Measurements from ENCODE around the gene ZBED4. TPM values are rescaled to one million over a fixed set of nuclear protein-coding genes. Genes with fewer than 3 reads are reported as not detected.

Gene ZBED4
- polyA plus RNA-seq, 1 experiment, result 6.3 TPM

GRCh38 chr22:49920859-49921258 lies 67.2 kb downstream of the ZBED4 start:
- Histone ChIP-seq H3K4me3 (ENCODE audit: low read depth, low read length) (no peak overlapping the region), H3K27me3 (ENCODE audit: control insufficient read depth, insufficient read depth, low read length) (no peaks in the 10 kb centered on the region), H3K9me3 (ENCODE audit: control insufficient read depth, insufficient read depth, low read length) (no peaks in the 10 kb centered on the region; the same call in 1 of the 2 replicates), H3K27ac (ENCODE audit: low read depth, low read length) (no peak overlapping the region)
- no peak for TF ChIP-seq CTCF (IDR thresholded peaks at IDR 0.05; ENCODE audit: low read depth, low read length)
- POLR2A ChIA-PET, result no interaction called here
- CTCF ChIA-PET, result no interaction called here
- no peak for DNase-seq (ENCODE audit: low read depth, low spot score)

GRCh38 chr22:49921508-49922278 lies 68.0 kb downstream of the ZBED4 start:
- ChIA-PET CTCF (no interaction called here), POLR2A (no interaction called here)
- no peak for TF ChIP-seq CTCF (IDR thresholded peaks at IDR 0.05; ENCODE audit: low read depth, low read length)
- Histone ChIP-seq H3K27me3 (ENCODE audit: control insufficient read depth, insufficient read depth, low read length) (no peaks in the 10 kb centered on the region), H3K9me3 (ENCODE audit: control insufficient read depth, insufficient read depth, low read length) (no peaks in the 10 kb centered on the region; the same call in 1 of the 2 replicates), H3K4me3 (ENCODE audit: low read depth, low read length) (no peak overlapping the region), H3K27ac (ENCODE audit: low read depth, low read length) (no peak overlapping the region)
- no peak for DNase-seq (ENCODE audit: low read depth, low spot score)

GRCh38 chr22:49922484-49922883 lies 68.8 kb downstream of the ZBED4 start:
- no peaks in the 10 kb centered on the region; the same call in 1 of the 2 replicates for H3K9me3 ChIP-seq (ENCODE audit: control insufficient read depth, insufficient read depth, low read length)
- no peaks in the 10 kb centered on the region for H3K27me3 ChIP-seq (ENCODE audit: control insufficient read depth, insufficient read depth, low read length)
- no peak overlapping the region for H3K4me3 ChIP-seq (ENCODE audit: low read depth, low read length)
- no peak for TF ChIP-seq CTCF (IDR thresholded peaks at IDR 0.05; ENCODE audit: low read depth, low read length)
- DNase-seq (ENCODE audit: low read depth, low spot score), result no peak
- ChIA-PET CTCF (no interaction called here), POLR2A (no interaction called here)
- H3K27ac ChIP-seq (ENCODE audit: low read depth, low read length), result no peak overlapping the region

GRCh38 chr22:49922926-49923325 lies 69.3 kb downstream of the ZBED4 start:
- no peaks in the 10 kb centered on the region for H3K27me3 ChIP-seq (ENCODE audit: control insufficient read depth, insufficient read depth, low read length)
- H3K9me3 ChIP-seq (ENCODE audit: control insufficient read depth, insufficient read depth, low read length), result no peaks in the 10 kb centered on the region; the same call in 1 of the 2 replicates
- H3K27ac ChIP-seq (ENCODE audit: low read depth, low read length), result no peak overlapping the region
- ChIA-PET POLR2A (no interaction called here), CTCF (no interaction called here)
- no peak overlapping the region for H3K4me3 ChIP-seq (ENCODE audit: low read depth, low read length)
- no peak for DNase-seq (ENCODE audit: low read depth, low spot score)
- no peak for TF ChIP-seq CTCF (IDR thresholded peaks at IDR 0.05; ENCODE audit: low read depth, low read length)

GRCh38 chr22:49923445-49923844 lies 69.8 kb downstream of the ZBED4 start:
- H3K4me3 ChIP-seq (ENCODE audit: low read depth, low read length), result no peak overlapping the region
- no peaks in the 10 kb centered on the region for H3K27me3 ChIP-seq (ENCODE audit: control insufficient read depth, insufficient read depth, low read length)
- no peak for DNase-seq (ENCODE audit: low read depth, low spot score)
- H3K9me3 ChIP-seq (ENCODE audit: control insufficient read depth, insufficient read depth, low read length), result no peaks in the 10 kb centered on the region; the same call in 1 of the 2 replicates
- ChIA-PET CTCF (no interaction called here), POLR2A (no interaction called here)
- TF ChIP-seq CTCF (IDR thresholded peaks at IDR 0.05; ENCODE audit: low read depth, low read length), result peak; percentile 42
- H3K27ac ChIP-seq (ENCODE audit: low read depth, low read length), result no peak overlapping the region

All from AG04450 (cell line).